HL-60 (cell line): ENCODE measurements around the gene TPM2.

Experiments used
- DNase-seq, 2 experiments: peaks; one replicate each; pipeline ENCODE4 v3.0.0-alpha.2; 2010 to 2020; ENCODE audit warnings: low read depth in 1 of 2, low spot score in 1 of 2
- H3K27ac ChIP-seq: fragments of 250-450 bp; sonication (Bioruptor Pico); replicated peaks from 2 replicates; pipeline ENCODE4 v1.5.1; 2020; ENCODE audit warnings: mild to moderate bottlenecking, moderate library complexity
- H3K27me3 ChIP-seq: fragments of 250-450 bp; sonication (Bioruptor Pico); 2 replicates; pipeline ENCODE4 v1.5.1; 2021; ENCODE audit warnings: mild to moderate bottlenecking, moderate library complexity; ENCODE audit not compliant: insufficient read depth, poor library complexity, severe bottlenecking
- H3K4me3 ChIP-seq: replicated peaks from 2 replicates; pipeline ENCODE4 v1.5.1; 2011; ENCODE audit warnings: mild to moderate bottlenecking, control low read depth, low read length; ENCODE audit not compliant: insufficient read depth
- GABPA ChIP-seq: IDR thresholded peaks from 2 replicates; pipeline ENCODE4 v1.6.1; 2012; ENCODE audit warnings: low read depth
- POLR2AphosphoS5 ChIP-seq: IDR thresholded peaks from 2 replicates; pipeline ENCODE4 v1.6.1; 2012; ENCODE audit warnings: low read depth
- SPI1 ChIP-seq: IDR thresholded peaks from 2 replicates; pipeline ENCODE4 v1.6.1; 2012; ENCODE audit warnings: low read depth, mild to moderate bottlenecking, borderline replicate concordance
- TF ChIP-seq, protein P1 (sequence below): IDR thresholded peaks from 2 replicates; pipeline ENCODE4 v1.6.1; 2012; ENCODE audit warnings: low read depth; ENCODE audit not compliant: insufficient replicate concordance
- TF ChIP-seq, protein P2 (sequence below): IDR thresholded peaks from one replicate; pipeline ENCODE4 v1.5.1; 2011; ENCODE audit warnings: low read length, control low read depth, inconsistent platforms; ENCODE audit not compliant: insufficient read depth

TPM2 gene

DNA sequence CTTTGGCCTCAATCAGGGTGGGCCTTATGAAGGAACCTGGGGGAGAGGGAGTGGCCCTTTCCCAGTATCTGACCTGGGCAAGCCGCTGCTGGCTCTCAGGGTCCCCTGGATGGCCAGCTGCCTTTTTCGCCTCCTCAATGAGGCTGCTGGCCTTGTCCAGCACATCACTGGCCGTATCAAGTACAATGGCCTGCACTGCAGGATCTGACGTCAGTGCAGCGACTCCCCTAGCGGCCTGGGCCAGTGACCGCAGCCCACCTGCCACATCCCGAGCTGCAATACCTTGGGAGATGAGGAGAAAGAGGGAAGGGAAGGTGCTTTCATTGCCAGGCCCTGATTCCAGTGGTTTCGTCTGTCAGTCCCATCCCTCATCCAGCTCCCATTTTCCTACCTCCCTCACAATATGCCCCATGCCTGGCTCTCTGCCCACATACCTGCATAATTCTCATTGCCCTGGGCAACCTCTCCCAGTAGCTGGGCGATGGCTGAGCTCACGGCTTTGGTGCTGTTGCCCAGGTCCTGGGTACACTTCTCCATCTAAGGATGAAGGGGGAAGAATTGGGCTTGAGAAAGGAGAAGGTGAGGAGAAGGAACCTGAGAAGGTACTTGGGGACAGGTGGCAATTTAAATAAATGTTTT, 23.2 kb upstream of the TPM2 start:
- Histone ChIP-seq H3K27ac (no peak overlapping the region), H3K4me3 (no peak overlapping the region), H3K27me3 (no peaks in the 10 kb centered on the region)
- TF ChIP-seq, protein P1, sequence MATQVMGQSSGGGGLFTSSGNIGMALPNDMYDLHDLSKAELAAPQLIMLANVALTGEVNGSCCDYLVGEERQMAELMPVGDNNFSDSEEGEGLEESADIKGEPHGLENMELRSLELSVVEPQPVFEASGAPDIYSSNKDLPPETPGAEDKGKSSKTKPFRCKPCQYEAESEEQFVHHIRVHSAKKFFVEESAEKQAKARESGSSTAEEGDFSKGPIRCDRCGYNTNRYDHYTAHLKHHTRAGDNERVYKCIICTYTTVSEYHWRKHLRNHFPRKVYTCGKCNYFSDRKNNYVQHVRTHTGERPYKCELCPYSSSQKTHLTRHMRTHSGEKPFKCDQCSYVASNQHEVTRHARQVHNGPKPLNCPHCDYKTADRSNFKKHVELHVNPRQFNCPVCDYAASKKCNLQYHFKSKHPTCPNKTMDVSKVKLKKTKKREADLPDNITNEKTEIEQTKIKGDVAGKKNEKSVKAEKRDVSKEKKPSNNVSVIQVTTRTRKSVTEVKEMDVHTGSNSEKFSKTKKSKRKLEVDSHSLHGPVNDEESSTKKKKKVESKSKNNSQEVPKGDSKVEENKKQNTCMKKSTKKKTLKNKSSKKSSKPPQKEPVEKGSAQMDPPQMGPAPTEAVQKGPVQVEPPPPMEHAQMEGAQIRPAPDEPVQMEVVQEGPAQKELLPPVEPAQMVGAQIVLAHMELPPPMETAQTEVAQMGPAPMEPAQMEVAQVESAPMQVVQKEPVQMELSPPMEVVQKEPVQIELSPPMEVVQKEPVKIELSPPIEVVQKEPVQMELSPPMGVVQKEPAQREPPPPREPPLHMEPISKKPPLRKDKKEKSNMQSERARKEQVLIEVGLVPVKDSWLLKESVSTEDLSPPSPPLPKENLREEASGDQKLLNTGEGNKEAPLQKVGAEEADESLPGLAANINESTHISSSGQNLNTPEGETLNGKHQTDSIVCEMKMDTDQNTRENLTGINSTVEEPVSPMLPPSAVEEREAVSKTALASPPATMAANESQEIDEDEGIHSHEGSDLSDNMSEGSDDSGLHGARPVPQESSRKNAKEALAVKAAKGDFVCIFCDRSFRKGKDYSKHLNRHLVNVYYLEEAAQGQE, result no peak
- no peak for TF ChIP-seq GABPA
- no peak for TF ChIP-seq SPI1
- DNase-seq, result no peak

DNA sequence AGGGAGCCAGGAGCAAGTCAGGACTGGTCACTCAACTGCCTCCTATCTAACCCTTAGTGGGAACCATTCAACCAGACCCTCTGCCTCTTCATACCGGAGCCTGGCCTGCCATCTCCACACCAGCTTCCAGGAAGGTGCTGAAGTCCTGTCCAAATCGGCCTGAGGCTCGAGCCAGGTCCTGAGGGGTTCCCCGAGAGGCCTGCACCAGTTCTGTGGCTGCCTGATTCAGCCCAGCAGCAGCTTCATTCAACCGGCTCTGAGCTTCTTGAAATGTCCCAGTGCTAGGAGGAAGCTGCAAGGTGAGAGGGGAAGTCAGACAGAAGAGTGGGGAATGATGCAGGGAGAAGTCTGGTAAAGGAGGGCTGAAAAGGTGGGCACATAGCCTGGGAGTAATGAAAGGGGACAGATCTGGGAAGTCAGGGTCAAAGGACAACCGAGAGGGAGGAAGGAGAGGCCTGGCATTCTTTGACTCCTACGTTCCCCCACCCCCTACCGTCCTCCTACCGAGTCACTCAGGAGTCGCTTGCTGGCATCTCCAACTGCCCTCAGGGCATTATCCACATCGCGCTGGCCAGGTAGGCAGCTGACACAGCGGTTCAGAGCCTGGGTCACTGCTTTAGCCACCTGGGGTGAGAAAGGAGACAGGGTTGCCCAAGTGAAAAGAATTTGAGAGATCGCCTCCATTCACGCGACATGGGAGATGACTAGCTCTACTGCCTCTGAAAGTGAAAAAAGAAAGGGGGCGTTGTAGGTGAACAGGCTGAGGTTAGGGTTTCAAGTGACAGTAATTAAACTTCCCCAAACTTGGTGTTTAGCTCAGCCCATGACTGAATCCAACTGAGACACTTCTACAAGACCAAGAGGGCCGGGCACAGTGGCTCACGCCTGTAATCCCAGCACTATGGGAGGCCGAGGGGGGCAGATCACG, 22.0 kb upstream of the TPM2 start:
- Histone ChIP-seq H3K27me3 (no peaks in the 10 kb centered on the region), H3K27ac (no peak overlapping the region), H3K4me3 (no peak overlapping the region)
- DNase-seq, result no peak
- no peak for TF ChIP-seq GABPA
- no peak for TF ChIP-seq POLR2AphosphoS5
- TF ChIP-seq, protein P2, sequence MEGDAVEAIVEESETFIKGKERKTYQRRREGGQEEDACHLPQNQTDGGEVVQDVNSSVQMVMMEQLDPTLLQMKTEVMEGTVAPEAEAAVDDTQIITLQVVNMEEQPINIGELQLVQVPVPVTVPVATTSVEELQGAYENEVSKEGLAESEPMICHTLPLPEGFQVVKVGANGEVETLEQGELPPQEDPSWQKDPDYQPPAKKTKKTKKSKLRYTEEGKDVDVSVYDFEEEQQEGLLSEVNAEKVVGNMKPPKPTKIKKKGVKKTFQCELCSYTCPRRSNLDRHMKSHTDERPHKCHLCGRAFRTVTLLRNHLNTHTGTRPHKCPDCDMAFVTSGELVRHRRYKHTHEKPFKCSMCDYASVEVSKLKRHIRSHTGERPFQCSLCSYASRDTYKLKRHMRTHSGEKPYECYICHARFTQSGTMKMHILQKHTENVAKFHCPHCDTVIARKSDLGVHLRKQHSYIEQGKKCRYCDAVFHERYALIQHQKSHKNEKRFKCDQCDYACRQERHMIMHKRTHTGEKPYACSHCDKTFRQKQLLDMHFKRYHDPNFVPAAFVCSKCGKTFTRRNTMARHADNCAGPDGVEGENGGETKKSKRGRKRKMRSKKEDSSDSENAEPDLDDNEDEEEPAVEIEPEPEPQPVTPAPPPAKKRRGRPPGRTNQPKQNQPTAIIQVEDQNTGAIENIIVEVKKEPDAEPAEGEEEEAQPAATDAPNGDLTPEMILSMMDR, result no peak
- no peak for TF ChIP-seq SPI1
- TF ChIP-seq, protein P1, result no peak

DNA sequence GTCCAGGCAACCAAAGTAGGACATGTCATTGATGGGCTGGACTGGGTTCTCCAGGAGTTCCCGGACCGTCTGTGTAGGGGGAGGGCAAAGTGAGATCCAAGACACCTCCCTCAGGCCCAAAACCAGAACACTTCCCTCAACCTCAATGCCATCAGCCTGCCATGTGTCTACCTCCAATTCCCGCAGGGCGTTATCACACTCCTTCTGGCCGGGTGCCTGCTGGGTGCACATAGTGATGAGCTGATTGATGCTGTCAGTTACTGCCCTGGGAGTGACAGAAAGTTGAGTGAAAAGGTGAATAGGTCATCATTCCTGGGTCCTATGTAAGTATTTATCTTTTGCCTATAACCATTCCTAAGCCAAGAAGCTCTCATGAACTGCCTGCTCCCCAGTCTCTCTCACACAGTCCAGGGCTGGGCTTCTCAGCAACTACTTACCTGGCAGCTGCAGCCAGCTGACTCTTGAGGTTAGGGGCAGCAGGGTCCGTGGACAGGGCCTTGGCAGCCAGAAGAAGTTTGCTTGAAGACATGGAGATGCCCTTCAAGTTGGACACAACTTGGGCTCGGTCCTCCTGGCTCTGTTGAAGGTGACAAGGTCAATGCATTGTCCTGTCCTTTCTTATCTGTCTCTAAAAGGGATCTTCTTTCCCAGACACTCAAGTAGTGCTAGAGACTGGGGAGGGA, 21.2 kb upstream of the TPM2 start:
- H3K4me3 ChIP-seq, result no peak overlapping the region
- no peak overlapping the region for H3K27ac ChIP-seq
- no peaks in the 10 kb centered on the region for H3K27me3 ChIP-seq
- TF ChIP-seq SPI1 (no peak), GABPA (no peak), POLR2AphosphoS5 (no peak)
- TF ChIP-seq, protein P2, result no peak
- TF ChIP-seq, protein P1, result no peak
- no peak for DNase-seq
